HG03108 (cell line): ENCODE results near the gene ARL14.

Source experiments
- ATAC-seq: cut with Tn5 transposase; IDR thresholded peaks from one replicate; pipeline ENCODE4 v1.9.1; 2021; ENCODE audit warnings: moderate library complexity; ENCODE audit not compliant: unreplicated experiment

The ARL14 gene

DNA sequence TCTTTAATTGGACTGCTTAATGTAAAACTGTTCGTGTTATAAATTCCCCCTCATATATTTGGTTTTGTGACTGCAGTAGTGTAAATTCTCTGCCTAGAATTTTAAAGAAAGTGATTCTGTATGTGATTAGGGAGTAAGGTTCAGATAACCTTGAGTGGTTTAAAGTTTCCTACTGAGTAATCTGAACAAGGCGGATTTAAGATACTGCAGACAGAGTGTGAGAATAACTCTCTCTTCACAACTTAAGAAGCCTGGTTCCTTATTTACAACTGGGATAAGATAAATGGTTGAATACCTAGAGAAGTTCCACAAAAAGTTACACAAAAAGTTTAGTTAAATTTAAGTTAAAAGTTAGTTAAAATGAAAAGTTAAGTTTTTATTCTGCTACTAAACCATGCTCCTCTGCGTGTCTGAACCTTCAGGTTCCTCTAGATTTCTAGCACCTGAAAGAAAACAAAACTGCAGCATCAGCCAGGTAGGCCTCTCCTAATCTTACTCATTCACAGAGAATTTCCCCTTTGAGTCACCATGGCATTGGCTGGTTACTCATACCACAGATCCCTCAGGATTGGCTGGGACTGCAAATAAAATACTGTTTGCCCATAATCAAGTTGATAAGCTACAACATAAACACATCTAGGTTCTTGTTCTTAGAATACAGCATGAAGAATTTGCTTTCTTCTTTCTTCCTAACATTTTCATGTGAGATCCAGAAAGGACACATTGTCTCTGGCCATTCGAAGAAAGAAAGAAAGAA is at the start of gene ARL14:
Gene ARL14, plus strand, starts transcription at position 614 of the 757 bp plus-strand sequence. CDS start 187 bp downstream, outside the sequence.
- ATAC-seq = no peak

GRCh38 chr3:160629491-160629890 is 47.5 kb upstream of the ARL14 start:
- no peak for ATAC-seq

GRCh38 chr3:160633361-160634083 is 43.4 kb upstream of the ARL14 start:
- no peak for ATAC-seq

DNA sequence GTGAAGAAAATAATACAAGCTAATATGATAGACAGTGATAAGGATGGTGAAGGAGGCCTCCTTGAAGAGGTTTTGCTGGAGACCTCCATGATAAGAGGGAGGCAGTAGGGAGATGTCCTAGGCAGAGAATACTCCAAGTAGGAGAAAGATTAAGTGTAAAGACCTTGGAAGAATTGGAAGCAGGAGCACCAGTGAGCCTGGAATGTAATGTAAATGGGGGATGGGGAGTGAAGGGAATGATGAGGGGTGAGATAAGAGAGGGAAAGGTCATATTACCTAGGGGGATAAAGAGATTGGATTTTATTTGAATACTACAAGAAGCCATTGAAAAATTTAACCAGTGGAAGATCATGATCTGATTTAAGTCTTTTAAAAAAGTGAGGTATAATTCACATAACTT is 41.7 kb upstream of the ARL14 start:
- no peak for ATAC-seq

DNA sequence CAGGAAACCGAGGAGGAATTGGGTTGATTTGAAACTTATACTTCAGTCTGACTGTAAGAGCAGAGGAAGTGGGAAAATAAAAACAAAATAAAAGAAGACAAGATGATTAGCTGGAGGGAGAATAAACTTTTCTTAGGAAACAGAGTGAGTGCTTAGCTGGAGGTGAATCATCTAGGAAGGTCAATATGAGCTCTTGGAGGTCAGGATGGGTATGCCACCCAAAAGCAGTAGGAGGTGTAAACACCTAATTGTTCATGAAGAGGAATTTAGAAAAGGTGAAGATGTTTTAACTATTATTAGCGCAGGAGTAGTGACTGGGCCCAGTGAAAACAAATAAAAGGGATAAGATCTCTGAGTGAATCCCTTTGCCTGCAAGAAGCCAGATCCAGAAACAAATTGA is 39.9 kb upstream of the ARL14 start:
- ATAC-seq = no peak

DNA sequence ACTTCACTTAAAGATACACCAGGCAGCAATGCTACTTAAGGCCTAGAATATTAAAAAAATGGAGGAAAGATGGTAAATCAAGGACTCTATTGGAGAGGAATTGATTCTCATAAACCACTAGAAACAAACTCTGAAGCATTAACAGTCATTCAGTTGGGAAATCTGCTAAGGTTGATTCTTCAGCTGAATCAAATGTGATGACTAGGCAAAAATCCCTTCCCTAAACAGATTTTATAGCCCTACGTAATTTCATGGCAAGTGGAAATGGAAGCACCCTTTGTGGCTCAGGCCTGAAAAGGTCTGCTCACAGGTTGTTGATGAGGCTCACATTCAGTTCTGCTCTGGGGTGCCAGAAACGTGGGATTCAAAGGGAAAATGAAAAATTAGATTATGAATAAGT is 38.8 kb upstream of the ARL14 start:
- ATAC-seq = no peak

GRCh38 chr3:160641665-160642309 is 35.2 kb upstream of the ARL14 start:
- no peak for ATAC-seq

GRCh38 chr3:160643994-160644393 is 33.0 kb upstream of the ARL14 start:
- no peak for ATAC-seq

DNA sequence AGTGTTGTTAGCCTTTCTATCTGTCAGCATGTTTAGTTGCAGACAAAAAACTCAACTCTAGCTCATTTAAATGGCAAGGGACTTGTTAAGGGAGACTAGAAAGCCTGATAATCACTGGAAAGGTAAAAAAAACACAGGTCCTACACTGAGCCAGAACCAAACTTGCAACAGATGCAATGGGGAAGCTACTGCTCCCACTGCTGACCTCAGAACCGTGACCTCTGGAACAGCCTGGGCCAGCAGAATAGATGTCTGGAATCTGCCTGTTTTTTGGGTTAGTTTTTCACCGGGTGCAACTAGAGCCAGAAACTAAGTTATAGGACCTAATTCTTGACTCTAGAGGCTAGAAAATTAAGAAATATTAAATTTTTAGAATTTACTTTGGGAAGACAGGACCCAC is 32.5 kb upstream of the ARL14 start:
- ATAC-seq = no peak

DNA sequence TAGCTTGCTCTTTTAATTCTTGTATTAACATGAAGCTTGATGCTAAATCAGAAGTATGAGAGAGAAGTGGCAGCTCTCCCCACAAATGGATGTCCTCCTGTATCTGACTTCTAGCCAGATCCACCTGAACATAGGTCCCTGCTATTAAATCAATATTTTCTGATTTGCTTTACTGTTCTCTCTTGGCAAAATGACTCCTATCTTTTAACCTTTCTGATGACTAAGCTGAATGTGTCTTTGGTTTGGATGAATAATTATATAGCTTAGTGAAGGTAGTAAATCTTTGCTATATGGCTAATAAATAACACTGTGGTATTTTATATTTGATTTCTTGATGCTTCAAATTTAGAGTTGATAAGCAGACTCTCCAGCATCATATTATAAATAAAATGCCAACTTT is 28.3 kb upstream of the ARL14 start:
- ATAC-seq = no peak

DNA sequence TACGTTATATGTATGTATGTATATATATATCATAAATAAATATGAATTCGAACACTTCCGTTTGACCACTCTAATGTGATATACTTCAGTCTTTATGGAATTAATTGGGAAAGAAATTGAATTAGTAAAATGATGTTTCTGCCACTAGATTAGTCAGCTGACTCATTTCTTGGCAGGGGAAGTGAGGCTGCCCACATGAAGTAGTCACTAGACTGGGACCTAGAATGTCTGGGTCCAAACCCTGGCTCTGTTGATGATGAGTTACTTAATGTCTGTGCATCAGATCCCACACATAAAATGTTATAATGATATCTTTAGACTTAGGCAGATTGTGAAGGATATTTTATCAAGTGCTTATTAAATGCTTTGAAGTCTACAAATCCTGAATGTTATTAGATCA is 27.4 kb upstream of the ARL14 start:
- ATAC-seq = no peak

- no peak for ATAC-seq
Measured at GRCh38 chr3:160653512-160653911, 23.4 kb upstream of the ARL14 start.

DNA sequence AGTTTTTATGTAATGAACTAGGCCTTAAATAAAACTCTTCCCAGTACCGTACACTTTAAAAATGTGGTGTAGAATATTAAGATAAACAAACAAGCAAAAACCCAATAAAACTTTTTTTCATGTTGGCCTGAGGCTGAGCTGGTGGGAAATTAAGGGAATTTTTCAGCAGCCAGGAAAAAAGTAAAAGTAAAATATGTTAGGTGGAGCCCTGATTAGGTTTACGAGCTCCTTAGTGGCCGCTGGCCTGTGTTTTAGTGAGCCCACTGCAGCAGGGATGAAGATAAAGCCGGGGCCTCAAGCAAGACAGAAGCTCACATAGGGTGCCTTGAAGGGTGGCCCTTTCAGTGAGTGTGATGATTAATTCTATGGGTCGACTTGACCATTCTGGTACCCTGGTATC is 16.1 kb upstream of the ARL14 start:
- ATAC-seq = no peak

DNA sequence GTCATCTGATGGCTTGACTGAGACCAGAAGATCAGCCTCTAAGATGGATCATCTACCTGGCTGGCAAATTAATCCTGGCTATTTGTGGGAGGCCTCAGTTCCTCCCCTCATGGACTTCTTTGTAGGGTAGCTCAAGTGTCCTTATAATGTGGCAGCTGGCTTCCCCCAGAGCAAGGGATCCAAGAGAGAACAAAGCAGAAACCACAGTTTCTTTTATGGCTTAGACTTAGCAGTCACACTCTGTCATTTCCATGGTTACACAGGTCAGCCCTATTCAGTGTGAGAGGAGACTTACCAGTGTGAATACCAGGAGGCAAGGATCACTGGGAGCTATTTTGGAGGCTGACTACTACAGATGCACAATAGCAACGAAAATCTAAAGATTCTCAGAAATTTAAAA is 15.3 kb upstream of the ARL14 start:
- ATAC-seq = no peak

- ATAC-seq = no peak
Measured at GRCh38 chr3:160665231-160665630, 11.7 kb upstream of the ARL14 start.

- ATAC-seq = peak; percentile 85
Measured at GRCh38 chr3:160665784-160666526, 11.0 kb upstream of the ARL14 start.

GRCh38 chr3:160667452-160667851 is 9.5 kb upstream of the ARL14 start:
- no peak for ATAC-seq

- no peak for ATAC-seq
Measured at GRCh38 chr3:160668454-160668853, 8.5 kb upstream of the ARL14 start.

DNA sequence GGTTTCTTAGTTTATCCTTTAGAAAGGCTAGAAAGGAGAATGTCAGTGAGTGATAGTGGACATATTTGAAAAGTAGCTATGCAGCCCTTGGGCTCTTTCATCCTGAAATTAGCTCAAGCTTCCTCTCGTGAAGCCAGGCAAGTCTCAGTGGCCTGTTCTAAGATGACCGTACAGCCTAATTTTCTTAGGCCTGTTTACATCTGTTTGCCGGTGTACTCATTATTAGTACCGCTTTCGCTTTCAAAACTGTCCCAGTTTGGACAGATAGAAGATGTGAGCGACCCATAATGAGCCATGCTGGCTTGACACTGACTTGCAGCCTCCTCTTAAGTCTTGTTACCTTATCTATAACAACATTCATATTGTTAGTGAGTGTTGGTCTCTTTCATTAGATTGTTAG is 5.7 kb upstream of the ARL14 start:
- ATAC-seq = peak; percentile 83

DNA sequence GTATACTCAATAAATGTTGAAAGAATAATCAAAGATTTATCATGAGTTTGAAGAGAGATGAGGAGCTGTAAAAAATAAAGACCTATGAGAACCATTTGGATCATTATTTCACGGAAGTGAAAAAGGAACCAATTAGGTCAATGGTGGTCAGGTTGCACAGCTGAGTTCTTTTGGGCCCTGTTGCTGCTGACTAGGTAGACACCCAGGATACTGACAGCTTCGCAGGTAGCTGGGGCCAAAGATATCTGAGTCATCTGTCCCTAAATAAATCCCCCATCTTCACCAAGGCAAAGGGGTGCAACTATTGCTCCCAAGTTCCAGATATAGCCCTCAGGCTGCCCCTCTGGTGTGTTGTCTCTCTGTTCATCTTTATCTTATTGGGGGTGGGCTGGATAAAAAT is 5.0 kb upstream of the ARL14 start:
- ATAC-seq = no peak

- no peak for ATAC-seq
Measured at GRCh38 chr3:160673188-160673587, 3.8 kb upstream of the ARL14 start.
